CD4-positive, alpha-beta memory T cell (primary cell): Measurements from ENCODE around the gene RRAS2. TPM values are rescaled to one million over a fixed set of nuclear protein-coding genes. Genes with fewer than 3 reads are reported as not detected.
"Not testable (repeated sequence)": the region's sequence is repeated elsewhere in the genome, so short reads cannot be mapped to it uniquely, and the experiment has no call there.

Experiments
- CTCF ChIA-PET: fragments of 350-600 bp; sonication (Branson Sonifier 250); formaldehyde crosslinking; loops from one replicate; lab custom pipeline; 2021; ENCODE audit warnings: inconsistent platforms; ENCODE audit not compliant: partially characterized antibody; lab: Charles Lee
- POLR2A ChIA-PET: fragments of 350-600 bp; sonication (Branson Sonifier 250); formaldehyde crosslinking; loops from one replicate; lab custom pipeline; 2021; ENCODE audit not compliant: partially characterized antibody; lab: Charles Lee
- DNase-seq, 5 donors: peaks; one replicate each; pipeline versions ENCODE4 v3.0.0 to v3.0.0-alpha.2; 2020 to 2022; ENCODE audit warnings: mixed read lengths in 1 of 5
- H3K27ac ChIP-seq: one replicate; pipeline ENCODE4 v1.7.0; 2013; ENCODE audit warnings: low read depth, low read length
- H3K27me3 ChIP-seq: 2 replicates; pipeline ENCODE4 v1.7.0; 2013; ENCODE audit warnings: mild to moderate bottlenecking, low read length, moderate library complexity; ENCODE audit not compliant: insufficient read depth
- H3K36me3 ChIP-seq: 2 replicates; pipeline ENCODE4 v1.7.0; 2013; ENCODE audit warnings: mild to moderate bottlenecking, low read length, moderate library complexity; ENCODE audit not compliant: insufficient read depth
- H3K4me1 ChIP-seq: 2 replicates; pipeline ENCODE4 v1.7.0; 2013; ENCODE audit warnings: mild to moderate bottlenecking, low read length, moderate library complexity; ENCODE audit not compliant: insufficient read depth
- H3K4me3 ChIP-seq, 2 donors: one replicate each; pipeline ENCODE4 v1.7.0; 2013; ENCODE audit warnings: low read length in 2 of 2, mild to moderate bottlenecking in 1 of 2
- H3K9me3 ChIP-seq, 2 donors: one replicate each; pipeline ENCODE4 v1.7.0; 2013; ENCODE audit warnings: low read length in 2 of 2, control low read depth in 1 of 2; ENCODE audit not compliant: control insufficient read depth in 1 of 2
- H3K27ac Mint-ChIP-seq, 7 donors: one replicate each; pipeline ENCODE4 v1.8.0; 2020 to 2021; ENCODE audit warnings: mixed read lengths in 7 of 7, mild to moderate bottlenecking in 6 of 7, inconsistent platforms in 3 of 7, moderate library complexity in 3 of 7
- H3K27me3 Mint-ChIP-seq, 2 donors: one replicate each; pipeline ENCODE4 v1.8.0; 2020 to 2021; ENCODE audit warnings: mixed read lengths in 2 of 2
- H3K36me3 Mint-ChIP-seq, 2 donors: one replicate each; pipeline ENCODE4 v1.8.0; 2020 to 2021; ENCODE audit warnings: mixed read lengths in 2 of 2, inconsistent platforms in 1 of 2, mild to moderate bottlenecking in 1 of 2
- H3K4me1 Mint-ChIP-seq, 4 donors: one replicate each; pipeline ENCODE4 v1.8.0; 2020 to 2021; ENCODE audit warnings: mixed read lengths in 4 of 4, mild to moderate bottlenecking in 1 of 4
- H3K4me3 Mint-ChIP-seq, 8 donors: one replicate each; pipeline ENCODE4 v1.8.0; 2020 to 2021; ENCODE audit warnings: mixed read lengths in 8 of 8, mild to moderate bottlenecking in 7 of 8, moderate library complexity in 6 of 8, inconsistent platforms in 3 of 8
- H3K9me3 Mint-ChIP-seq, 8 donors: one replicate each; pipeline ENCODE4 v1.8.0; 2020 to 2021; ENCODE audit warnings: mixed read lengths in 8 of 8, mild to moderate bottlenecking in 5 of 8, inconsistent platforms in 3 of 8, moderate library complexity in 1 of 8
- intact Hi-C: fragments of 100-400 bp; cut with micrococcal nuclease; formaldehyde crosslinking; loops from one replicate; pipeline ENCODE4 v1.15.1; 2023
- polyA plus RNA-seq, 2 donors: library from polyadenylated mRNA; unstranded; fragments of 300-500 nt; fragmentation: Illumina TruSeq; gene quantifications; one replicate each; pipeline ENCODE4 v1.2.3, GENCODE V29; 2021
- total RNA-seq, 2 experiments: library from RNA; stranded (reverse); gene quantifications; one replicate each; pipeline ENCODE4 v1.2.3, GENCODE V29; 2021

The RRAS2 gene
- total and polyA plus RNA-seq, 4 experiments from 2014 or later = 11.4 to 12.5 (median 11.6) TPM

GRCh38 chr11:14350716-14351238 is 8.2 kb downstream of the RRAS2 start:
- ChIA-PET POLR2A (no interaction called here), CTCF (no interaction called here)
- peaks cover 6 to 11% of the 10 kb centered on the region in 2 donors for H3K36me3 Mint-ChIP-seq
- H3K27ac Mint-ChIP-seq = no peak overlapping the region
- no peaks in the 10 kb centered on the region for H3K36me3 ChIP-seq
- H3K27me3 Mint-ChIP-seq = no peaks in the 10 kb centered on the region
- H3K27me3 ChIP-seq = no peaks in the 10 kb centered on the region
- intact Hi-C loops = loop anchor here (10.0 kb wide), 1 partner anchor 886 kb away; the partner anchor contains the start of gene BTBD10
- H3K4me3 ChIP-seq = no peak overlapping the region
- H3K27ac ChIP-seq = no peak overlapping the region
- peaks cover 6% of the 10 kb centered on the region for H3K4me1 ChIP-seq
- H3K9me3 Mint-ChIP-seq = peaks cover 2 to 15% (median 6%) of the 10 kb centered on the region in 8 donors
- no peak overlapping the region for H3K4me3 Mint-ChIP-seq
- H3K4me1 Mint-ChIP-seq = peaks cover 13 to 42% (median 21%) of the 10 kb centered on the region in 4 donors
- DNase-seq = no peak
- no peaks in the 10 kb centered on the region for H3K9me3 ChIP-seq

GRCh38 chr11:14350215-14350614 is 8.8 kb downstream of the RRAS2 start:
- no peak for DNase-seq
- H3K4me3 Mint-ChIP-seq = no peak overlapping the region
- H3K27me3 Mint-ChIP-seq = no peaks in the 10 kb centered on the region
- POLR2A ChIA-PET = no interaction called here
- Histone ChIP-seq H3K9me3 (no peaks in the 10 kb centered on the region), H3K27ac (no peak overlapping the region), H3K4me3 (no peak overlapping the region), H3K4me1 (peaks cover 6% of the 10 kb centered on the region), H3K36me3 (no peaks in the 10 kb centered on the region), H3K27me3 (no peaks in the 10 kb centered on the region)
- intact Hi-C loops = loop anchor here (10.0 kb wide), 1 partner anchor 885 kb away; the partner anchor contains the start of gene BTBD10
- peaks cover 13 to 40% (median 21%) of the 10 kb centered on the region in 4 donors for H3K4me1 Mint-ChIP-seq
- peaks cover 2 to 17% (median 8%) of the 10 kb centered on the region in 8 donors for H3K9me3 Mint-ChIP-seq
- CTCF ChIA-PET = no interaction called here
- H3K27ac Mint-ChIP-seq = no peak overlapping the region
- H3K36me3 Mint-ChIP-seq = peaks cover 7 to 11% of the 10 kb centered on the region in 2 donors

DNA sequence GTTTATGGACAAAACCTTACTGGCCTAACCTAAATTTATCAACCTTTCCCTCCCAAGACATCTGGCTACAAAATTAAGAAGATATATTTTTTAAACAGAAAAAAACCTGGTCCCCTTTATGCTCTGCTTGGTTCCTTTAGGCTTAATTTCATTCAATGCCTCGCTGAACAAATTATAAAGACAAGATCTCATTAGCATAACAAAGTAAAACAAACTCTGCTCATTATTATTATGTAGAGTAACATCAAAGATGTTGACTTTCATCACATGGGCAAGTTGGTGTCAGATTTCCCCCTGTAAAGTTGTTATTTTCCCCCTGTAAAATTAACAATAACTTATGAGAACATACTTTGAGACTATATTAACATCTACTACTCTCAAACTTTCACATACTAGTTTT is 11.0 kb downstream of the RRAS2 start:
- Mint-ChIP-seq H3K4me3 (no peak overlapping the region), H3K27ac (no peak overlapping the region), H3K4me1 (peaks cover 11 to 31% (median 13%) of the 10 kb centered on the region in 4 donors), H3K9me3 (peaks cover 2 to 17% (median 9%) of the 10 kb centered on the region in 8 donors), H3K36me3 (peaks cover 11 to 12% of the 10 kb centered on the region in 2 donors), H3K27me3 (no peaks in the 10 kb centered on the region)
- no peaks in the 10 kb centered on the region for H3K36me3 ChIP-seq
- DNase-seq = no peak
- ChIA-PET POLR2A (no interaction called here), CTCF (no interaction called here)
- no peak overlapping the region for H3K4me3 ChIP-seq
- intact Hi-C loops = no loop called here
- no peaks in the 10 kb centered on the region for H3K9me3 ChIP-seq
- H3K27me3 ChIP-seq = no peaks in the 10 kb centered on the region
- H3K4me1 ChIP-seq = peaks cover 8% of the 10 kb centered on the region
- H3K27ac ChIP-seq = no peak overlapping the region

- DNase-seq = no peak
- H3K27me3 ChIP-seq = no peaks in the 10 kb centered on the region
- POLR2A ChIA-PET = interaction anchor here (1.5 kb wide), 1 partner anchor 11 kb away, joined by 4 read pairs; no protein-coding TSS in a partner anchor
- intact Hi-C loops = no loop called here
- H3K4me1 Mint-ChIP-seq = peaks cover 11 to 29% (median 15%) of the 10 kb centered on the region in 4 donors
- H3K27ac Mint-ChIP-seq = no peak overlapping the region
- H3K36me3 ChIP-seq = no peaks in the 10 kb centered on the region
- no peak overlapping the region for H3K4me3 Mint-ChIP-seq
- H3K36me3 Mint-ChIP-seq = peaks cover 11 to 12% of the 10 kb centered on the region in 2 donors
- peaks cover 2 to 17% (median 9%) of the 10 kb centered on the region in 8 donors for H3K9me3 Mint-ChIP-seq
- no peaks in the 10 kb centered on the region for H3K9me3 ChIP-seq
- no peaks in the 10 kb centered on the region for H3K27me3 Mint-ChIP-seq
- CTCF ChIA-PET = no interaction called here
- H3K27ac ChIP-seq = no peak overlapping the region
- H3K4me1 ChIP-seq = peaks cover 13% of the 10 kb centered on the region
- no peak overlapping the region for H3K4me3 ChIP-seq
These were observed 11.5 kb downstream of the RRAS2 start for GRCh38 chr11:14347494-14347893.

DNA sequence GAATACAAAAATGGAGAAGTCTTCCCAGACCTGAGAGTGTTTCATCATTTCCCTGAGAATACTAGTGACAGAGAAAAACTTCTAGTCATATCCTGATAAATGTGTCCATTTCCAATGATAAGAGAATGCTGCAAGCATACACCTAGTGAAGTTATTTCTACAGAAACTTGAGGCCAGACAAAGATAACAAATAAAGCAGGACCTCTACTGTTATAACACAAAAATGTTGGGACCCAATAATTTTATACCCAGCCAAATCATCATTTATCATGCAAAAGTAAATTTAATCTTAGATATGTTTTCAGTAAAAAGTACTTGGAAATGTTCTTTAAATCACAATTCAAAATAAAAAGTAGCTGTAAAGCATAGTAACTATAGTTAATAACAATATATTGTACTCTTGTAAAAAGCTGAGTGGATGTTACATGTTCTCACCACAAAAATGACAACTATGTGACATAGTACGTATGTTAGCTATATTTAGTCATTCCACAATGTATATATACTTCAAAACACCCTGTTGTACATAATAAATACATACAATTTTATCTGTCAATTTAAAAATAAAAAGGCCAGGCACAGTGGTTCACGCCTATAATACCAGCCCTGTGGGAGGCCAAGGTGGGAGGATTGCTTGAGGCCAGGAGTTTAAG is 12.6 kb downstream of the RRAS2 start:
- Mint-ChIP-seq H3K27me3 (no peaks in the 10 kb centered on the region), H3K4me3 (no peak overlapping the region), H3K36me3 (peaks cover 11 to 12% of the 10 kb centered on the region in 2 donors), H3K9me3 (peaks cover 2 to 17% (median 9%) of the 10 kb centered on the region in 8 donors), H3K27ac (peak overlapping the region in 1 of 7 donors; percentile 49), H3K4me1 (peaks cover 17 to 38% (median 24%) of the 10 kb centered on the region in 4 donors)
- Histone ChIP-seq H3K36me3 (no peaks in the 10 kb centered on the region), H3K27me3 (no peaks in the 10 kb centered on the region), H3K4me1 (peaks cover 23% of the 10 kb centered on the region), H3K9me3 (no peaks in the 10 kb centered on the region), H3K27ac (no peak overlapping the region), H3K4me3 (no peak overlapping the region)
- ChIA-PET CTCF (interaction anchor here (1.2 kb wide), 1 partner anchor 16 kb away, joined by 4 read pairs; no protein-coding TSS in a partner anchor), POLR2A (interaction anchor here (0.8 to 1.5 kb wide), 3 partner anchors 12 to 35 kb away, joined by 3 to 4 read pairs (median 3); no protein-coding TSS in a partner anchor)
- intact Hi-C loops = no loop called here
- DNase-seq = no peak

GRCh38 chr11:14345668-14346067 is 13.3 kb downstream of the RRAS2 start:
- H3K36me3 ChIP-seq = no peaks in the 10 kb centered on the region
- H3K4me3 ChIP-seq = no peak overlapping the region
- Mint-ChIP-seq H3K4me3 (no peak overlapping the region), H3K4me1 (peaks cover 23 to 40% (median 30%) of the 10 kb centered on the region in 4 donors), H3K36me3 (peaks cover 11 to 12% of the 10 kb centered on the region in 2 donors), H3K9me3 (peaks cover 2 to 17% (median 9%) of the 10 kb centered on the region in 8 donors), H3K27me3 (no peaks in the 10 kb centered on the region), H3K27ac (no peak overlapping the region)
- POLR2A ChIA-PET = no interaction called here
- no peak overlapping the region for H3K27ac ChIP-seq
- no peaks in the 10 kb centered on the region for H3K27me3 ChIP-seq
- intact Hi-C loops = no loop called here
- peaks cover 23% of the 10 kb centered on the region for H3K4me1 ChIP-seq
- DNase-seq = no peak
- no peaks in the 10 kb centered on the region for H3K9me3 ChIP-seq
- CTCF ChIA-PET = interaction anchor here (0.7 to 1.2 kb wide), 2 partner anchors 16 to 37 kb away, joined by 3 to 4 read pairs; no protein-coding TSS in a partner anchor

DNA sequence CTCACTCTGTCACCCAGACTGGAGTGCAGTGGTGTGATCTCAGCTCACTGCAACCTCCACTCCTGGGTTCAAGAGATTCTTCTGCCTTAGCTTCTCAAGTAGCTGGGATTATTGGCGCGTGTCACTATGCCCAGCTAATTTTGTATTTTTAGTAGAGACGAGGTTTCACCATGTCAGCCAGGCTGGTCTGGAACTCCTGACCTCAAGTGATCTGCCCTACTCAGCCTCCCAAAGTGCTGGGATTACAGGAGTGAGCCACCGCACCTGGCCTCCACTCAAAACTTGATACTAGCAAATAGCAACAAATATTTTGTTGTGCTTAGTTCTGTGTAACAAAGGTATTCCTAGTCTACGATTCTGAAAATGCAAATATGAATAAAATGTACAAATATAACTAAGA is 14.0 kb downstream of the RRAS2 start:
- H3K4me3 Mint-ChIP-seq, H3K27me3 ChIP-seq, POLR2A ChIA-PET, H3K4me3 ChIP-seq, DNase-seq, H3K27ac ChIP-seq, H3K27ac Mint-ChIP-seq, H3K36me3 ChIP-seq, intact Hi-C loops, H3K9me3 ChIP-seq, H3K27me3 Mint-ChIP-seq: not testable (repeated sequence)
- Mint-ChIP-seq H3K36me3 (peaks cover 11 to 12% of the 10 kb centered on the region in 2 donors), H3K4me1 (peaks cover 23 to 36% (median 29%) of the 10 kb centered on the region in 4 donors), H3K9me3 (peaks cover 2 to 15% (median 9%) of the 10 kb centered on the region in 8 donors)
- CTCF ChIA-PET = interaction anchor here (0.7 kb wide), 1 partner anchor 37 kb away, joined by 3 read pairs; no protein-coding TSS in a partner anchor
- peaks cover 18% of the 10 kb centered on the region for H3K4me1 ChIP-seq
